SU-DHL-6 (cell line): ENCODE results near the gene CRCP.
"Not testable (repeated sequence)": the region's sequence is repeated elsewhere in the genome, so short reads cannot be mapped to it uniquely, and the experiment has no call there.

ENCODE experiments used
- H2AFZ ChIP-seq: fragments of 200-600 bp; sonication (generic); 2 replicates; pipeline ENCODE4 v1.6.1; 2014; ENCODE audit warnings: low read depth, mild to moderate bottlenecking, moderate library complexity, mixed read lengths, antibody characterized with exemption, low read length; ENCODE audit not compliant: severe bottlenecking
- H3F3A ChIP-seq: fragments of 200-600 bp; shearing (Covaris generic); 2 replicates; pipeline ENCODE4 v1.6.0; 2016; ENCODE audit warnings: antibody characterized with exemption, mild to moderate bottlenecking; ENCODE audit not compliant: insufficient read depth
- H3K27ac ChIP-seq: fragments of 200-600 bp; sonication (generic); 2 replicates; pipeline ENCODE4 v1.5.1; 2016; ENCODE audit warnings: low read depth, mild to moderate bottlenecking, low read length, moderate library complexity, mixed read lengths
- H3K27me3 ChIP-seq: fragments of 200-600 bp; sonication (generic), shearing (Covaris generic); 2 replicates; pipeline ENCODE4 v1.6.0; 2014; ENCODE audit warnings: mild to moderate bottlenecking, low read length
- H3K36me3 ChIP-seq: fragments of 200-600 bp; sonication (generic); 2 replicates; pipeline ENCODE4 v1.6.1; 2014; ENCODE audit warnings: mild to moderate bottlenecking, low read length, mixed read lengths
- H3K4me2 ChIP-seq: fragments of 300-600, 200-600 bp; shearing (Covaris generic), sonication (generic); 2 replicates; pipeline ENCODE4 v1.6.0; 2014; ENCODE audit warnings: low read length, low read depth, mild to moderate bottlenecking; ENCODE audit not compliant: poor library complexity, severe bottlenecking
- H3K4me3 ChIP-seq: fragments of 200-600 bp; sonication (generic); 2 replicates; pipeline ENCODE4 v1.5.1; 2014; ENCODE audit warnings: antibody characterized with exemption, low read length, mild to moderate bottlenecking, mixed read lengths; ENCODE audit not compliant: insufficient read depth, poor library complexity, severe bottlenecking
- H3K79me2 ChIP-seq: fragments of 200-600 bp; sonication (generic); 2 replicates; pipeline ENCODE4 v1.6.1; 2014; ENCODE audit warnings: mild to moderate bottlenecking, low read length, moderate library complexity; ENCODE audit not compliant: insufficient read depth
- H3K9ac ChIP-seq: fragments of 200-600 bp; sonication (generic); 2 replicates; pipeline ENCODE4 v1.7.0; 2014; ENCODE audit warnings: mild to moderate bottlenecking, low read length
- H3K9me2 ChIP-seq: fragments of 200-600 bp; sonication (generic); replicated peaks from 2 replicates; pipeline ENCODE4 v1.6.1; 2014; ENCODE audit warnings: low read length; ENCODE audit not compliant: insufficient read depth
- H3K9me3 ChIP-seq: fragments of 200-600 bp; sonication (generic); 2 replicates; pipeline ENCODE4 v1.6.1; 2014; ENCODE audit warnings: low read length, mixed read lengths; ENCODE audit not compliant: insufficient read depth
- H4K20me1 ChIP-seq: fragments of 200-600 bp; sonication (generic); 2 replicates; pipeline ENCODE4 v1.6.1; 2014; ENCODE audit warnings: low read depth, mild to moderate bottlenecking, antibody characterized with exemption, low read length, moderate library complexity, mixed read lengths
- EZH2phosphoT487 ChIP-seq: fragments of 200-600 bp; sonication (generic), shearing (Covaris generic); conservative IDR thresholded peaks from 2 replicates; pipeline ENCODE4 v1.6.1; 2018; ENCODE audit warnings: mild to moderate bottlenecking, antibody characterized with exemption, low read length, moderate library complexity, mixed read lengths
- TF ChIP-seq, protein P1 (sequence below): fragments of 200-600 bp; sonication (generic); IDR thresholded peaks from one replicate; pipeline ENCODE4 v1.5.1; 2017; ENCODE audit warnings: antibody characterized with exemption, mild to moderate bottlenecking, low read length, moderate library complexity; ENCODE audit not compliant: insufficient read depth, poor library complexity, severe bottlenecking

The CRCP gene

GRCh38 chr7:66125052-66125694 is 10.5 kb downstream of the CRCP start:
- Histone ChIP-seq H3K27me3 (no peaks in the 10 kb centered on the region), H3K9me3 (no peaks in the 10 kb centered on the region), H3K27ac (no peak overlapping the region), H4K20me1 (peaks cover 49% of the 10 kb centered on the region), H2AFZ (no peak overlapping the region), H3K9ac (no peak overlapping the region), H3K9me2 (no peaks in the 10 kb centered on the region), H3K4me3 (no peak overlapping the region), H3K79me2 (peaks cover 95% of the 10 kb centered on the region), H3K4me2 (no peak overlapping the region), H3K36me3 (peaks cover 9% of the 10 kb centered on the region; the same call in 1 of the 2 replicates), H3F3A (peaks cover 6% of the 10 kb centered on the region)
- TF ChIP-seq, protein P1, sequence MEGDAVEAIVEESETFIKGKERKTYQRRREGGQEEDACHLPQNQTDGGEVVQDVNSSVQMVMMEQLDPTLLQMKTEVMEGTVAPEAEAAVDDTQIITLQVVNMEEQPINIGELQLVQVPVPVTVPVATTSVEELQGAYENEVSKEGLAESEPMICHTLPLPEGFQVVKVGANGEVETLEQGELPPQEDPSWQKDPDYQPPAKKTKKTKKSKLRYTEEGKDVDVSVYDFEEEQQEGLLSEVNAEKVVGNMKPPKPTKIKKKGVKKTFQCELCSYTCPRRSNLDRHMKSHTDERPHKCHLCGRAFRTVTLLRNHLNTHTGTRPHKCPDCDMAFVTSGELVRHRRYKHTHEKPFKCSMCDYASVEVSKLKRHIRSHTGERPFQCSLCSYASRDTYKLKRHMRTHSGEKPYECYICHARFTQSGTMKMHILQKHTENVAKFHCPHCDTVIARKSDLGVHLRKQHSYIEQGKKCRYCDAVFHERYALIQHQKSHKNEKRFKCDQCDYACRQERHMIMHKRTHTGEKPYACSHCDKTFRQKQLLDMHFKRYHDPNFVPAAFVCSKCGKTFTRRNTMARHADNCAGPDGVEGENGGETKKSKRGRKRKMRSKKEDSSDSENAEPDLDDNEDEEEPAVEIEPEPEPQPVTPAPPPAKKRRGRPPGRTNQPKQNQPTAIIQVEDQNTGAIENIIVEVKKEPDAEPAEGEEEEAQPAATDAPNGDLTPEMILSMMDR: no peak
- TF ChIP-seq EZH2phosphoT487: no peak

- H3K79me2 ChIP-seq: peaks cover 92% of the 10 kb centered on the region
- not testable (repeated sequence) for H2AFZ ChIP-seq, H3K9me2 ChIP-seq, H3K27ac ChIP-seq, H3K9ac ChIP-seq, H3F3A ChIP-seq, H3K9me3 ChIP-seq, H3K27me3 ChIP-seq, H3K4me3 ChIP-seq, H3K4me2 ChIP-seq
- H3K36me3 ChIP-seq: peaks cover 13% of the 10 kb centered on the region; the same call in 1 of the 2 replicates
- peaks cover 49% of the 10 kb centered on the region for H4K20me1 ChIP-seq
Measured at GRCh38 chr7:66125781-66126352, 11.2 kb downstream of the CRCP start.

GRCh38 chr7:66127172-66127571 is 12.5 kb downstream of the CRCP start:
- not testable (repeated sequence) for H2AFZ ChIP-seq, H3K9me3 ChIP-seq, H3K4me2 ChIP-seq, H3F3A ChIP-seq, H3K9ac ChIP-seq, H3K9me2 ChIP-seq, H3K4me3 ChIP-seq, H3K27ac ChIP-seq, H3K27me3 ChIP-seq
- Histone ChIP-seq H4K20me1 (peaks cover 41% of the 10 kb centered on the region), H3K79me2 (peaks cover 88% of the 10 kb centered on the region), H3K36me3 (peaks cover 14% of the 10 kb centered on the region; the same call in 1 of the 2 replicates)

DNA sequence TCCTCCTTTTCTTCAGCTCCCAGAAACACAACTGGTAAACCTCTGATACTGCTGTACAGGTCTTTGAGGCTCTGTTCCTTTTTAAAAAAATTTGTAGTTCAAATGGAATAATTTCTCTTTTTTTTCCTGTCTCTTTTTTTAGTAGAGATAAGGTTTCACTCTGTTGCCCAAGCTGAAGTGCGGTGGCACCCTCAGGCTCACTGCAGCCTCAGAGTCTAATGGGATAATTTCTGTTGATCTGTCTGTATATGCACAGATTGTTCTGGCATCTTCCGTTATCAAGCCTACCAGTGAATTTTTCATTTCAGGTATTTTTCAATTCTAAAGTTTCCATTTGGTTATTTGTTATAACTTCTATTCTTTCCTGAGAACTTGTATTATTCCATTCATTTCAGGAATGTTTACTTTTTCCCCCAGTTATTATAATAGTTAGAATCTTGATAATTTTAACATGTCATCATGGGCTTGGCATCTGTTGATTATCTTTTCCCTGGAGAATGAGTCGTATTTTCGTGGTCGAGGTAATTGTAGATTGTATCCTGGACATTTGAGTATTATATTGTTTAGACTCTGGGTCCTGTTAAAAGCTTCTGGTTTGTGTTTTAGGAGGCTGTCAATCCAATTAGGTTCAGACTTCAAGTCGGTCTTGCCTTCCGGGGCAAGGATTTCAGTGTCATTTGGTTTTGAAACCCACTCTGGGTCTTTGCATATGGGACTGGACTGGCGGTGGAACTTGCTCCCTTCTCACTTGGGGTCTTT is 24.5 kb downstream of the CRCP start:
- H2AFZ ChIP-seq: no peak overlapping the region
- H3K36me3 ChIP-seq: peaks cover 42% of the 10 kb centered on the region; the same call in 1 of the 2 replicates
- H3K4me3 ChIP-seq: no peak overlapping the region
- no peak overlapping the region for H3K27ac ChIP-seq
- no peaks in the 10 kb centered on the region for H3K27me3 ChIP-seq
- H3F3A ChIP-seq: no peaks in the 10 kb centered on the region
- H3K9me3 ChIP-seq: no peaks in the 10 kb centered on the region
- no peak overlapping the region for H3K4me2 ChIP-seq
- peaks cover 12% of the 10 kb centered on the region; the same call in 1 of the 2 replicates for H4K20me1 ChIP-seq
- TF ChIP-seq, protein P1: no peak
- TF ChIP-seq EZH2phosphoT487: no peak
- H3K79me2 ChIP-seq: peaks cover 32% of the 10 kb centered on the region
- H3K9me2 ChIP-seq: no peaks in the 10 kb centered on the region
- H3K9ac ChIP-seq: no peak overlapping the region
